SK-N-SH (cell line): ENCODE results near the gene ZNF74. TPM values are rescaled to one million over a fixed set of nuclear protein-coding genes. Genes with fewer than 3 reads are reported as not detected.

Experiments
- CTCF ChIA-PET: fragments of 300-600, 350-600 bp; formaldehyde crosslinking; extraction: SDS; loops from one replicate; lab custom pipeline; 2021; lab: Yijun Ruan, JAX
- POLR2A ChIA-PET: fragments of 350-600 bp; sonication (Branson Sonifier 250); formaldehyde crosslinking; extraction: SDS; loops from one replicate; lab custom pipeline; 2020; ENCODE audit warnings: antibody characterized with exemption, inconsistent platforms; lab: Yijun Ruan, JAX
- DNase-seq: peaks from one replicate; pipeline ENCODE4 v3.0.0; 2012
- H2AFZ ChIP-seq: fragments of 200-600 bp; sonication (generic); 2 replicates; pipeline ENCODE4 v1.8.1; 2016; ENCODE audit warnings: antibody characterized with exemption, mild to moderate bottlenecking, low read depth
- H3F3A ChIP-seq: fragments of 200-600 bp; sonication (generic); replicated peaks from 2 replicates; pipeline ENCODE3; 2016; ENCODE audit warnings: antibody characterized with exemption, mild to moderate bottlenecking; ENCODE audit not compliant: insufficient read depth
- H3K27ac ChIP-seq, 2 experiments: fragments of 200-500 bp in 1 of 2; fragments of 200-600 bp in 1 of 2; sonication (Bioruptor generic) in 1 of 2; sonication (generic), shearing (Covaris generic) in 1 of 2; 2 replicates each; pipeline versions ENCODE4 v1.5.1 to v1.6.1; 2014 to 2016; ENCODE audit warnings: low read depth in 2 of 2, inconsistent platforms in 1 of 2, low read length in 1 of 2, mild to moderate bottlenecking in 1 of 2, mixed read lengths in 1 of 2
- H3K27me3 ChIP-seq: fragments of 200-600 bp; sonication (generic), shearing (Covaris generic); 2 replicates; pipeline ENCODE4 v1.6.1; 2016; ENCODE audit warnings: mixed run types; ENCODE audit not compliant: insufficient read depth
- H3K36me3 ChIP-seq, 2 experiments: fragments of 200-500 bp in 1 of 2; fragments of 200-600 bp in 1 of 2; sonication (Bioruptor generic) in 1 of 2; sonication (generic) in 1 of 2; replicated peaks in 1 of 2; 2 replicates each; pipeline versions ENCODE3 to v1.5.1; 2014 to 2016; ENCODE audit warnings: low read length in 1 of 2, mild to moderate bottlenecking in 1 of 2; ENCODE audit not compliant: insufficient read depth in 2 of 2, control insufficient read depth in 1 of 2
- H3K4me1 ChIP-seq, 2 experiments: fragments of 200-500 bp in 1 of 2; fragments of 200-600 bp in 1 of 2; sonication (Bioruptor generic) in 1 of 2; sonication (generic), shearing (Covaris generic) in 1 of 2; 2 replicates each; pipeline versions ENCODE4 v1.5.1 to v1.6.1; 2014 to 2016; ENCODE audit warnings: low read depth in 1 of 2, low read length in 1 of 2, mixed run types in 1 of 2; ENCODE audit not compliant: insufficient read depth in 2 of 2, control insufficient read depth in 1 of 2
- H3K4me2 ChIP-seq: fragments of 200-600 bp; sonication (generic), shearing (Covaris generic); 2 replicates; pipeline ENCODE4 v1.6.1; 2017; ENCODE audit warnings: mixed run types
- H3K4me3 ChIP-seq, 2 experiments: fragments of 200-500 bp in 1 of 2; fragments of 200-600 bp in 1 of 2; sonication (Bioruptor generic) in 1 of 2; sonication (generic), shearing (Covaris generic) in 1 of 2; 2 replicates each; pipeline versions ENCODE4 v1.5.1 to v1.8.1; 2014 to 2016; ENCODE audit warnings: low read depth in 2 of 2, inconsistent platforms in 1 of 2, low read length in 1 of 2, mild to moderate bottlenecking in 1 of 2, mixed read lengths in 1 of 2, moderate library complexity in 1 of 2
- H3K79me2 ChIP-seq: fragments of 200-600 bp; sonication (generic); 2 replicates; pipeline ENCODE4 v1.8.1; 2017; ENCODE audit warnings: mild to moderate bottlenecking; ENCODE audit not compliant: insufficient read depth
- H3K9ac ChIP-seq: fragments of 200-600 bp; sonication (generic); 2 replicates; pipeline ENCODE4 v1.6.1; 2017; ENCODE audit warnings: mixed run types
- H3K9me2 ChIP-seq: fragments of 200-600 bp; sonication (generic); 2 replicates; pipeline ENCODE4 v1.6.1; 2017; ENCODE audit warnings: mixed run types
- H3K9me3 ChIP-seq: fragments of 200-600 bp; sonication (generic); 2 replicates; pipeline ENCODE4 v1.6.1; 2017; ENCODE audit warnings: mixed run types, mild to moderate bottlenecking, moderate library complexity
- H4K20me1 ChIP-seq: fragments of 200-600 bp; sonication (generic); 2 replicates; pipeline ENCODE4 v1.6.1; 2017; ENCODE audit warnings: mild to moderate bottlenecking, mixed run types; ENCODE audit not compliant: insufficient read depth
- CHD2 ChIP-seq: fragments of 150-350 bp; IDR thresholded peaks from 2 replicates; pipeline ENCODE4 v1.6.1; 2018; ENCODE audit warnings: low read length; ENCODE audit not compliant: partially characterized antibody
- EP300 ChIP-seq, 2 experiments: IDR thresholded peaks; 2 replicates each; pipeline versions ENCODE4 v1.4.0 to v1.6.1; 2012; ENCODE audit warnings: borderline replicate concordance in 1 of 2, low read depth in 1 of 2, low read length in 1 of 2
- FOSL2 ChIP-seq: IDR thresholded peaks from 2 replicates; pipeline ENCODE4 v1.4.0; 2012; ENCODE audit warnings: low read depth, mild to moderate bottlenecking, moderate library complexity, borderline replicate concordance
- FOXJ3 ChIP-seq: sonication (generic); formaldehyde crosslinking; IDR thresholded peaks from 2 replicates; pipeline ENCODE4 v1.5.1; 2020; ENCODE audit warnings: mild to moderate bottlenecking, missing genetic modification reagents
- FOXM1 ChIP-seq: IDR thresholded peaks from 2 replicates; pipeline ENCODE4 v1.4.0; 2012; ENCODE audit warnings: low read depth, mild to moderate bottlenecking
- GABPA ChIP-seq: IDR thresholded peaks from 2 replicates; pipeline ENCODE4 v1.4.0; 2012; ENCODE audit warnings: low read depth, mild to moderate bottlenecking
- JUND ChIP-seq: IDR thresholded peaks from 2 replicates; pipeline ENCODE4 v1.4.0; 2012
- MEF2A ChIP-seq: IDR thresholded peaks from 2 replicates; pipeline ENCODE4 v1.4.0; 2012; ENCODE audit warnings: low read depth, borderline replicate concordance
- NFIC ChIP-seq: IDR thresholded peaks from 2 replicates; pipeline ENCODE4 v1.4.0; 2012; ENCODE audit warnings: borderline replicate concordance
- POLR2AphosphoS5 ChIP-seq: IDR thresholded peaks from 2 replicates; pipeline ENCODE4 v1.6.1; 2012; ENCODE audit warnings: low read depth, low read length
- RAD21 ChIP-seq: IDR thresholded peaks from 2 replicates; pipeline ENCODE4 v1.6.1; 2012; ENCODE audit warnings: mild to moderate bottlenecking, low read length
- SMC3 ChIP-seq: IDR thresholded peaks from 2 replicates; pipeline ENCODE4 v1.6.1; 2012; ENCODE audit warnings: low read depth, low read length, improper control_type of control experiment
- TAF1 ChIP-seq: IDR thresholded peaks from 2 replicates; pipeline ENCODE4 v1.6.1; 2012; ENCODE audit warnings: low read depth, mild to moderate bottlenecking, low read length, moderate library complexity, borderline replicate concordance
- TCF12 ChIP-seq: IDR thresholded peaks from 2 replicates; pipeline ENCODE4 v1.4.0; 2012
- TEAD4 ChIP-seq: IDR thresholded peaks from 2 replicates; pipeline ENCODE4 v1.4.0; 2012; ENCODE audit warnings: mild to moderate bottlenecking, borderline replicate concordance; ENCODE audit not compliant: insufficient read depth
- USF2 ChIP-seq: fragments of 150-350 bp; IDR thresholded peaks from 2 replicates; pipeline ENCODE4 v1.6.1; 2017; ENCODE audit warnings: antibody characterized with exemption, low read length, low read depth, borderline replicate concordance
- YY1 ChIP-seq: IDR thresholded peaks from 2 replicates; pipeline ENCODE4 v1.4.0; 2012; ENCODE audit warnings: low read depth, mild to moderate bottlenecking
- ZBTB33 ChIP-seq: IDR thresholded peaks from 2 replicates; pipeline ENCODE4 v1.4.0; 2012; ENCODE audit warnings: low read depth, borderline replicate concordance
- WGBS: methylation state at CpG from one replicate; pipeline ENCODE4 v1.1.6; 2017; ENCODE audit warnings: low lambda C conversion rate; 5-methylcytosine and 5-hydroxymethylcytosine counted together
- polyA plus RNA-seq, 3 experiments: library from polyadenylated mRNA; depleted of rRNA; stranded (reverse); fragments of >200 nt; gene quantifications; 2 replicates each; pipeline ENCODE4 v1.2.3, GENCODE V29; 2012
- TF ChIP-seq, protein P1 (sequence below): fragments of 150-350 bp; IDR thresholded peaks from 2 replicates; pipeline ENCODE4 v1.6.1; 2016; ENCODE audit warnings: mild to moderate bottlenecking, low read depth, low read length
- TF ChIP-seq, protein P2 (sequence below): IDR thresholded peaks from 2 replicates; pipeline ENCODE4 v1.4.0; 2012; ENCODE audit warnings: low read depth, borderline replicate concordance

Gene ZNF74
- polyA plus RNA-seq, 1 of the 3 experiments (the other 2 are of a cell fraction): 8.0 TPM

DNA sequence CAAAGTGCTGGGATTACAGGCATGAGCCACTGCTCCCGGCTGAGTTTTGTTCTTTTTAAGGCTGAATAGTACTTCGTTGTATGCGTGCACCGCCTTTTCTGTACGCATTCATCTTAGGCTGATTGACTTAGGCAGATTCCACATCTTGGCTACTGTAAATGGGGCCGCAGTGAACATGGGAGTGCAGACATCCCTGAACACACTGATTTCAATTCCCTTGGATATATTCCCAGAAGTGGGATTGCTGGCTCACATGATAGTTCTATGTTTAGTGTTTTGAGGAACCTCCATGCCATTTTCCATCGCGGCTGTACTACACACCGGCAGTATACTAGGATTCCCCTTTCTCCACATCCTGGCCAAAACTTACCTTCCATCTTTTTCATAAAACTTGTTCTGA is 10.4 kb upstream of the ZNF74 start:
- no peak overlapping the region for H3K4me2 ChIP-seq
- H2AFZ ChIP-seq: no peak overlapping the region
- no peaks in the 10 kb centered on the region for H3K36me3 ChIP-seq
- no peak for DNase-seq
- CTCF ChIA-PET: no interaction called here
- H3F3A ChIP-seq: no peaks in the 10 kb centered on the region
- no peaks in the 10 kb centered on the region for H3K9me2 ChIP-seq
- no peak overlapping the region for H3K9ac ChIP-seq
- H3K27me3 ChIP-seq: peaks cover 11% of the 10 kb centered on the region; the same call in 1 of the 2 replicates
- H3K4me3 ChIP-seq: no peak overlapping the region
- no peak overlapping the region for H3K27ac ChIP-seq
- TF ChIP-seq USF2 (no peak), EP300 (IDR thresholded peaks at IDR 0.05; ENCODE audit: borderline replicate concordance in 1 of 2, low read depth in 1 of 2, low read length in 1 of 2) (no peak), FOXJ3 (CRISPR knock-in tag) (no peak), GABPA (no peak), FOXM1 (no peak), NFIC (no peak), ZBTB33 (no peak), SMC3 (no peak), FOSL2 (no peak), YY1 (no peak), POLR2AphosphoS5 (no peak), TEAD4 (no peak), CHD2 (no peak), JUND (no peak), RAD21 (no peak), TCF12 (no peak), MEF2A (no peak), TAF1 (no peak)
- TF ChIP-seq, protein P1, sequence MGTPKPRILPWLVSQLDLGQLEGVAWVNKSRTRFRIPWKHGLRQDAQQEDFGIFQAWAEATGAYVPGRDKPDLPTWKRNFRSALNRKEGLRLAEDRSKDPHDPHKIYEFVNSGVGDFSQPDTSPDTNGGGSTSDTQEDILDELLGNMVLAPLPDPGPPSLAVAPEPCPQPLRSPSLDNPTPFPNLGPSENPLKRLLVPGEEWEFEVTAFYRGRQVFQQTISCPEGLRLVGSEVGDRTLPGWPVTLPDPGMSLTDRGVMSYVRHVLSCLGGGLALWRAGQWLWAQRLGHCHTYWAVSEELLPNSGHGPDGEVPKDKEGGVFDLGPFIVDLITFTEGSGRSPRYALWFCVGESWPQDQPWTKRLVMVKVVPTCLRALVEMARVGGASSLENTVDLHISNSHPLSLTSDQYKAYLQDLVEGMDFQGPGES: no peak
- TF ChIP-seq, protein P2, sequence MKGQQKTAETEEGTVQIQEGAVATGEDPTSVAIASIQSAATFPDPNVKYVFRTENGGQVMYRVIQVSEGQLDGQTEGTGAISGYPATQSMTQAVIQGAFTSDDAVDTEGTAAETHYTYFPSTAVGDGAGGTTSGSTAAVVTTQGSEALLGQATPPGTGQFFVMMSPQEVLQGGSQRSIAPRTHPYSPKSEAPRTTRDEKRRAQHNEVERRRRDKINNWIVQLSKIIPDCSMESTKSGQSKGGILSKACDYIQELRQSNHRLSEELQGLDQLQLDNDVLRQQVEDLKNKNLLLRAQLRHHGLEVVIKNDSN: no peak
- POLR2A ChIA-PET: no interaction called here
- no peaks in the 10 kb centered on the region for H4K20me1 ChIP-seq
- WGBS: 86% methylated on average over 9 of the region's 9 CpGs
- no peaks in the 10 kb centered on the region for H3K9me3 ChIP-seq
- H3K4me1 ChIP-seq: no peaks in the 10 kb centered on the region
- H3K79me2 ChIP-seq: no peaks in the 10 kb centered on the region
